ENCODE data around the gene TLE3.

Gene TLE3

GRCh38 chr15:70025413-70026296 is 72.1 kb downstream of the TLE3 start:
- DNase-seq: no peak

GRCh38 chr15:70024521-70024920 is 73.2 kb downstream of the TLE3 start:
- DNase-seq: no peak

- peak; percentile 12 for DNase-seq
Observed at GRCh38 chr15:70023769-70024491, 73.8 kb downstream of the TLE3 start.

- peak; percentile 12 for DNase-seq
Observed at GRCh38 chr15:70023064-70023768, 74.5 kb downstream of the TLE3 start.

GRCh38 chr15:70020229-70020628 is 77.5 kb downstream of the TLE3 start:
- no peak for DNase-seq

- no peak for DNase-seq
Observed at GRCh38 chr15:70018646-70019600, 78.8 kb downstream of the TLE3 start.

- no peak for DNase-seq
Observed at GRCh38 chr15:70017801-70018200, 79.9 kb downstream of the TLE3 start.

- DNase-seq: no peak
Observed at GRCh38 chr15:70017025-70017424, 80.7 kb downstream of the TLE3 start.

GRCh38 chr15:70016511-70016994 is 81.2 kb downstream of the TLE3 start:
- no peak for DNase-seq

GRCh38 chr15:70014860-70015490 is 82.7 kb downstream of the TLE3 start:
- no peak for DNase-seq

- no peak for DNase-seq
Observed at GRCh38 chr15:70014331-70014730, 83.4 kb downstream of the TLE3 start.

GRCh38 chr15:70013656-70014313 is 83.9 kb downstream of the TLE3 start:
- no peak for DNase-seq

- DNase-seq: no peak
Observed at GRCh38 chr15:70012895-70013294, 84.8 kb downstream of the TLE3 start.

GRCh38 chr15:70008697-70009290 is 88.9 kb downstream of the TLE3 start:
- DNase-seq: no peak

GRCh38 chr15:70006259-70007147 is 91.2 kb downstream of the TLE3 start:
- no peak for DNase-seq

- no peak for DNase-seq
Observed at GRCh38 chr15:70004826-70005225, 92.9 kb downstream of the TLE3 start.

- no peak for DNase-seq
Observed at GRCh38 chr15:70002897-70003296, 94.8 kb downstream of the TLE3 start.

- no peak for DNase-seq
Observed at GRCh38 chr15:70001859-70002258, 95.9 kb downstream of the TLE3 start.

- no peak for DNase-seq
Observed at GRCh38 chr15:69999392-70000085, 98.2 kb downstream of the TLE3 start.
